NCI-H226 (cell line): ENCODE data around the gene MBNL2.

Experiments
- DNase-seq: peaks from one replicate; pipeline ENCODE4 v3.0.0-alpha.2; 2015

MBNL2 gene

DNA sequence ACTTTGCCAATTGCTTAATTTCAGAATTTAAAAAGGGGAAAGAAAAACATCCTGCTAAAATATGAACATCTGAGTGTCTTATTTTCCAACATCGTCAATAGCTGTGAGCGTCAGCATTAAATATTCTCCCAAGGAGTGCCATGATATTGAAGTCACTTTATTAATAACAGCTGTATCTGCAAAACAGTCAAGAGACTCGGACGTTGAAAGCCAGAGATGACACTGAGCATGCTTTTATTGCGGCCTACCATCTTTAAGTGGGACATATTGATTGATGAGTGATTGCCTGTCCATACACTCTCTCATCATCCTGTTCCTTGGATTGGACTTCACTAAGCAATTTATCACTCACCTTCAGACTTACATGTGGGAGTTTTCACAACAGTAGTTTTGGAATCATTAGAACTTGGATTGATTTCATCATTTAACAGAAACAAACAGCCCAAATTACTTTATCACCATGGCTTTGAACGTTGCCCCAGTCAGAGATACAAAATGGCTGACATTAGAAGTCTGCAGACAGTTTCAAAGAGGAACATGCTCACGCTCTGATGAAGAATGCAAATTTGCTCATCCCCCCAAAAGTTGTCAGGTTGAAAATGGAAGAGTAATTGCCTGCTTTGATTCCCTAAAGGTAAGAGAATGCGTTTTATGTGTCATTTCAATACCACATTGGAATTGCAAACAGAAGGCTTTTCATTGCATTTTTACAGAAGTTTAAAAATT lies 53.8 kb downstream of the MBNL2 start:
- no peak for DNase-seq

DNA sequence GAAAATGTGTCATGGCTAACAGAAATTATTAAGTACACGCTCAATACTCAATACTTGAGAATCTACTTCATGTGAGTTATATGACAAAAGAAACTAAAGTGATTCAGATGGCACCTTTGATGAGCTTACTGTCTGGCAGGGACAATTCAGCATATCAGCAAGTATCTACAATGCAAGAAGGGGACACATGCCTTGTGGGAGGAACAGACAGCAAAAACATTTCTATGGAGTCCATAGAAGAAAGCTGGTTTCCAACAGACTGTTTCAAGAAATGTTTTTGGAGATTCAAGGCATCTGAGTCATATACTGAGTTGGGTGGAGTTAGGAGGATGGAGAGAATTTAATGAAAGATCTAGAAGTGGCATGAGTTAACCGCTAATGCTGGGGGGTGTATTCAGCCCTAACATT lies 54.7 kb downstream of the MBNL2 start:
- DNase-seq, result peak; percentile 40

DNA sequence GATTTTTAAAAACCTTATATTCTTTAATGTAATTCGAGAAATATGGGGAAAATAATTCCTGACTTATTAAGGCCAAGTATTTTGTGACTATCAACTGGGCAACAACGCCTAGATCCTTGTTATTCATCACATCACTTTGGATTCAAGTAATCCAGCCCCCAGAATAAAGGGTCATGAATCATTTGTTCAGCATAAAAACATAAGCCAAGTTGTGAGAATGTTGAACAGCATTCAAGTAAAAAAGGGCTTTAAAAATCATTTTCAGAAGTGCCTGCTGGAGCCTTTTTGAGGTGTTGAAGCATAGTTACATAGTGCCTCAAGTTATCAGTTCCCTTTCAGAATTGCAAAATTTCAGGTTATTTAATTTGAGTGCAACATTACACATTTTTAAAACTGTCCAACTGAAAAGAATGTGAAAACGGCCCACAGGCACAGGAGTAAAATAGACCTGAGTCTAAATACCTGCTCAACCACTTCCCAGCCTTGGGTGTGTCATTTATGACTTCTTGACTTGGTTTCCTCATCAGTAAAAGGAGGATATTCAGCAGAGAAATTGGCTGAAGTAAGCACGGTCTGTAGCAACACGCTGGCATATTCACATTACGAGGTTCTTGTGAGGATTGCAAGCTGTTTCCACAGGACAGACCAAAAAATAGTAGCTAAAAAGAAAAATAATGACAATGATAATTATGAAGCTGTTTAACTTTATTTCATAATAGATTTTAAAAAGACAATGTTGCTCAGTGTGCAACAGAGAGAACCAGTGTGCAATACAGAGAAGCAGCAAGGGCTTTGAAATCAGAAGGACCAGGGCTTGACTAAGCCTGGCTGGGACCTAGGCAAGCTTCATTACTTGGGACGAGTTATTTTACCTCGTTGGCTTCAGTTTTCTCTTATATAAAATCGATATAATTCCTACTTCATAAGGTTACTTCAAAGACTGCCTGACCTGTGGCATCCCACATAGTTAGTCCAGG lies 56.6 kb downstream of the MBNL2 start:
- DNase-seq, result no peak

DNA sequence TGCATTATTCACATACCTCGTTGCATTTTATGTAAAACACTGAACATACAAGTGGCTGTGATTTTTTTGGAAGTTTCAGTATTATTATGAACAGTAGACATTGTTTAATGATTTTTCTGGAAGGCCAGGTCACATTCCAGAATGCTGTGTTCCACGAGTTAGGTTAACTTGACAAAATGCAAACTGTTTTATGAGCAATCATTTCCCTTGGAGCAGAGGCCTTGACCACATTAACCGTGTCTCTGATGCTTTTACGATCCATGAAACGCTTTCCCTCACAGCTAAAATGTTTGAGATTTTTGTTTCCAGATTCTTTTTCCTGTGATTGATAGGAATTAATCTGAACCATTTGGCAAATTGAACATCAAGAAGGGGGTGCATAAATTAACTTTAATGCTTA lies 57.8 kb downstream of the MBNL2 start:
- no peak for DNase-seq

DNA sequence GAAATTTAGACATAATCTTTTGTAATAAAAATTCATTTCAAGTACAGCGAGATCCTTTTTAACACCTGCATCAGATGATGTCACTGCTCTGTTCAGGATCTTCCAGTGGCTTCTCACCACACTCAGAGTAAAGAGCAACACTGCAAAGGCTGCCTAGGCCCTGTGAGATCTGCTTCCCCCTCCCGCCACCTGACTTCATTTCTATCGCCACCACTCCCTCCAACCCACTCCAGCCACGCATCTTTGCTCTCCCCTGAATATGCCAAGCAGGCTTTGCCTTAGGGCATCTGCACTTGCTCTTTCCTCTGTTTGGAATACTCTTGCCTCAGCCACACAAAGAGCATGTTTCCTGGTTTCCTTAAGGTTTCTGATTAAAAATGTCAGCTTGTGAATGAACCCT lies 58.3 kb downstream of the MBNL2 start:
- peak; percentile 20 for DNase-seq

DNA sequence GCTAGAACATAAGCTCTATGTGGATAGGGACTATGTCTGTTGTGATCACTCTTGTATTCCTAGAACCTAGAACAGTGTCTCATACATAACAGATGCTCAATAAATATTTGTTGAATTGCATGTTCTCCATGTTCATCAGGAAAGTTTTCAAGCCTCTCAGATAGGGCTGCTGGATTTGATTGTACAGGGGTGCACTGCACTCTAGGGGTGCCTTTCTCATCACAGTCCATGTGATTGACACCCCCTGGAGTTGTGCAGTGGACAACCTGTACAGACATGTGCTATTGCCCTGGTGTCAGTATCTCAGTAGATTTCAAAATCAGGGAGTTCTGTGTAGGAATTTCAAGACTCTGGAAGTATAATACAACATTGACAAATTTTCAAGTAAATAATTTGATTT lies 58.9 kb downstream of the MBNL2 start:
- no peak for DNase-seq

DNA sequence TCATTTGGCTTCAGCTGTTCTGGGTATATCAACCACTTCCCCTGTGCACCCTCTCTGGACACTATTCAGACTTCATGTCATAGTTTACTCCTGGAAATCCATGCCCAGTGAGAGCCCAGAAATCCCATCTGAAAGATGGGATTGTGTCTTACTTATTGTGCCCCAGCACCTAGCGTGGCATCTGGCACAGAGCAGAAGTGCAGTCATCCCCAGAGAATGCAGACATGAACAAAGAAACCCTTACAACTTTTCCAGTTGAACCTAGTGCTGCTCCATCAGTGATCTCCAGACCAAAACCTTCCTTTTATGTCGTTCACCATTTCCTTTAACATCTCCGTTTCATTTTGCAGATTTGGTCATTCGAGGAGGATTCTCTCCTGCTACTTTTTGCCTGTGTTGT lies 60.6 kb downstream of the MBNL2 start:
- no peak for DNase-seq

DNA sequence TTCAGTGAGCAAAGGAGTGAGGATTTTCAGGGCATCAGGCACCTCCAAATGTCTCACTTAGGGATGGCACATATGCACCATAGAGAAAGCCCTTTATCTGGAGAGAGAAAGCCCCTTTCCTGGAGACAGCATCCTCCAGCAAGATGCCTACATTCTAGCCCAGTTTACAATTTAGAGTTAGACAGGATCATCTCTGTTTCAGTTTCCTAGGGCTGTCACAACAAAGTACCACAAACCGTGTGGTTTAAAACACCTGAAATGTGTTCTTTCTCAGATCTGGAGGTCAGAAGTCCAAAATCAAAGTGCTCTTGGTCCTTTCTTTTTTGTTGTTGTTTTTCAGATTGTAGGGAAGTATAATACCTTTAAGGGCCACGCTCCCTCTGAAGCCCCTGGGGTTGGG lies 61.8 kb downstream of the MBNL2 start:
- DNase-seq, result no peak

DNA sequence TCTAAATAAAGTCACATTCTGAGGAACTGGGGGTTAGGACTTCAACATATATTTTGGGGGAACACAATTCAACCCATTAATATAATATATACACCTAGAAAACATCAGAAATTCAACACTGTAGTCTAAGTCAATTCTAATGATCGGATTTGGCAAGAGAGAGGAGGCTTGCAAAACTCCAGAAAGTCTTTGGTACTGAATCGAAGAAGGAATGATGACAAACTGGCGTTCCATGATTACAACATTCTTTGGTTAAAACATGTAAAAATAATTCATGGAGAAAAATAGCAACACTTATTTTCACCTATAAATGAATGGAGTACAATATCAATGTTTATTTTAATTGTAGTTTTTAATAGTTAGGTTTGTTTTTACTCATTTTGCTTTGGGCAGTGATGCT lies 62.4 kb downstream of the MBNL2 start:
- DNase-seq, result no peak

DNA sequence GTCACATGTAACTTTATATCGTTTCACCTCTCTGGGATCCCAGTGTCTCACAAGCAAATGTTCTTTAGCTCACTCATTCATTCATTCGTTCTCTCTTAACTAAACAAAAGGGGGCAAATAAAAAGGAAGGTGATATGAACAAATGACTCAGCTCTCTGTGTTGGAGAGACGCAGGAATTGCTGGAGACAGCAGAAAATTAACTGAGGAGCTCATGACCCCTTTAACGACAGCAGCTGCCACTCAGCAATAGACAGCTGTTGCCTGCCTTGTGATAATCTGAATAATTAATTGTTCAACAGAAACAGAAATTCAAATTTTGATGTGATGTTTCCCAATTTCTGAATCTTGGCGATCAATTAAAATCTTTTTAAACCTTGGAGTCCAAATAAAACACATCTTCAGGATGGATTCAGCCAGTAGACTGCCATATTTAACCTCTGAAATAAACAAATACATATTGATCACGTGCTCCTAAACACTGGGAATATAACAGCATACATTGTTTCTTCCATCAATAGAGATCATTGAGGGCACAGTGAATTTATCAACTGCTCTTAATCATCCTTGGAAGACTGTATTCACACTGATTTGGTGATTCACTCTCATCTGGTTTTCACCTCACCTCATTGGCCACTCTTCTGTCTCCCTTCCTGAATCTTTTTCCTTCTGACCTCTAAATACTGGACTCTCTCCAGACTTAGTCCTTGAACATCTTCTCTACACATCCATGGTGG lies 63.3 kb downstream of the MBNL2 start:
- no peak for DNase-seq

DNA sequence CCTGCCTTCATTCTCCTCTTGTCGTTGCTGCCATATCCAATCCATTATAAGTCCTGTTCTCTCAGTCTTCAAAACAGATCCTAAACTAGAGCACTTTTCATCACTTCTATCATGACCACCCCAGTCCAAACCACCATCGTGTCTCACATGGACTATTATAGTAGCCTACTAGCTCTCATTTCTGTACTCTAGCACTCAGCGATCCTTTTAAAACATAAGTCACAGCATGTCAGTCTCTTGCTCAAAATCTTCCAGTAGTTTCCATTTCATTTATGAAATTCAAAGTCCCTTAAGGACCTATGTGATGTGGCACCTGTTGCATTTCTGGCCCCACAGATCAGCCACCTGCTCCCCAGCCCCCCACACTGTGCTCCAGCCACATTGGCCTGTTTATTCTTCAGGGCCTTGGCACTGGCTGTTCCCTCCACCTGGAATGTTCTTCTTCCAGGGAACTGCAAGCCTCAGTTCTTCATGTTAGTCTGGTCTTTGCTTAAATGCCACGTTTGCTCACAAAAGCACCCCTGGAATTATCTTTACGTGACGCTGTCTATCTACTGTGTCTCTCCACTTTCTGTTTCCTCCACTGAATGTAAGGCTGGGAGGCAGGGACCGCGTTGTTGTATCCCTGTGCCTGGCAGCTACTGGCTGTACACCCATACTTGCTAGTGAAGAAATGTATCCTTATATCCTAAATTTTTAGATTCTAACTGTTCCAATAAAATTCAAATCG lies 64.3 kb downstream of the MBNL2 start:
- DNase-seq, result no peak

DNA sequence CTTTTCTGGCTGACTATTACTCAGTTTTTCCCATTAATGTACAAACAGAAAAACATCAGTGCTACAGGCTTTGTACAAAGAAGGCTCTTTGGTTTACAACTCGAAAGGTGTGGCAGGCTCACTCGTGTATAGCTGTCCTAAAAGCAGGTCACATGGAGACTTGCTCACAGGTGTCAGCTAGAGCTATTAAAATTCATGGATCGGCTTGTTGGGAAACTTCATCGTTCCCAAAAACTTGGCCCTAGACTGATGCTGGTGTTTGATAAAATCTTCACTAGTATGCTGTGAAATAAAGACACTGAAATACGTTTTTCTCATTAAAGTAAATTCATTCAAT lies 64.9 kb downstream of the MBNL2 start:
- no peak for DNase-seq

DNA sequence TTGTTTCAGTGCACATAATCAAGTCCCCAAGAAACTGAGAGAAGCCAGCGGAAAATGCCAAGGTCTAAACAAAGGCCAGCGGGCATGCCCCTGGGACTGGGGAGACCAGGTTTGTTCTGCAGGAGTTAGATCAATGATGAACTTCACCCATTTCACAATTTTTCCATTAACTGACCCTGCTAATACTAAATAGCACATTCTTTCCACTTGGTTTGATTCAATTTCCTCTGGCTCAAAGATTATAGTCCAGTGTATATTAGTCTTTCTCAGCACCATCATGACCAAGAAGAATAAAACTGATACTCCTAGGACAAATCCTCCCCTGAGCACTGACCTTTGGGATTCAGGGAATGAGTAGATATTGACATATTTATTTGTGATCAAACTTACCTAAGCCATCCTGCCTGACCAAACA lies 66.4 kb downstream of the MBNL2 start:
- DNase-seq, result no peak

DNA sequence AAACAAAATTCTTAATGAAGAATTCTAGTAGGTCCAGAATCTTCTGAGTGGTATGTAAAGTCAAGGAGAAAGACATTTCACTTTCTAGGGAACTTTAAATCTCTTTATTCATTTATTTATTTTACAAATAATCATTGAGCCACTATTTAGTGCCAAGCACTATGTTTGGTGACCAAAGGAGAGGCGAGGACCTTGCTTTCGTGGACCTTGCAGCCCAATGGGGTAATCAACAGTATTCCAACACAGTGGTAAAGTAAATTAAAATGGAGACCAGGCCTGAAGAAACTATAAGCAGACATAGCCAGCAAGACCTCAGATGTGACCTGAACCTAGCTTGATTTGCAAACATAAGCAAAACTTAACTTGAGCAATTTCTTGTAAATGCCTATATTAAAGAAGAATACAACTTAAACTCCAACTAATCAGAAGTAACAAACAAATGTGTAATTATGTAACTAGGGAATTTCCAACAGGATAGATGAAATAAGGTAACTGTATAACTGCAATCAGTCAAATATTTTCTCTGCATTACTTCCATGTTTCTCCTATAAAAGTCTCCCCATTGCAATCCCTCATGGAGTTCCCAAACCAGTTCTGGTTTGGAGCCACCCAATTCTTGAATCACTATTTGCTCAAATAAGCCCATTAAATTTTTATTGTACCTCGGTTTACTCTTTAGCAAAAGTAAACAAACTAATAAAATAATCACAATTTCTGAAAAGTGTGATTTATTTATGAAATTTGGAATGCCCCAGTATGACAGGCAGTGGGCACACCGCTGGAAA lies 67.6 kb downstream of the MBNL2 start:
- no peak for DNase-seq

DNA sequence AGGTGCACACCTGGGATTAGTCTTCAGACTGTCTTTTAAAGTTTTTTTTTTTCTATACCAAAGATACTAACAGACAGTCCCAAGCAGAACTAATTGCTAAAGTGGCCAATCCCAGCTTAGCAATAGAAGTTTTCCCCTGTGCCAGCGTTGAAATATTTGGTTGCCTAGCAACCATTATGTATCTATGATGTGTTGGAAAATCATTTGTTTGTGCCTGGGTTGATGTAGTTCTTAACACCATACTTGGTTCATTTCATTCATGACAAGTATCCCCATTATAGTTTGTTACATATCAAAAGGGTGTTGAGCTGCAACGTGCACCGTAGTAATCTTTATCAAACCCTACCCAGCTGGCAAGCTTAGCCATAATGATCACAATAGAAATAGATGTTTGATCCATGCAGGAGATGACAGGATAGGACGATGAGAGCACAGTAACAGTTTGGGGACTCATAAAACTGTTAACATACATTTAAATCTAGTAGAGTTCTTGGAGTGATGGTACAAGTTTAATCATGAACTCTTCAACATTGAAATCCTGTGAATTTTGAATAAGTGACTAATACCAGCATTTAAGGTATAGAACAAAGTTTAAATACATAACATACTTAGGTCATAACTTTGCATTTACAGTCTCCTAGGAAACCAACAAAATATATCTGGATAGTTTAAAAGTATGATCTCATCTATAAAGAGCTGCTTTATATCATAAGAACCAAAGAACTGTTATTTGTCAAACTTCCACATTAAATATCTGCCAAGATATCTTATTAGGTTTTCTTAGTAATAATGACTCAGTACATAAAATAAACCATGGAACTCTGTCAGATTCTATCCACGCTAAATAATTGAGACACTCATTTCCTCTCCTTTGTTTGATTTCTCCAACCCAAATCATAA lies 73.4 kb downstream of the MBNL2 start:
- DNase-seq, result peak; percentile 65

DNA sequence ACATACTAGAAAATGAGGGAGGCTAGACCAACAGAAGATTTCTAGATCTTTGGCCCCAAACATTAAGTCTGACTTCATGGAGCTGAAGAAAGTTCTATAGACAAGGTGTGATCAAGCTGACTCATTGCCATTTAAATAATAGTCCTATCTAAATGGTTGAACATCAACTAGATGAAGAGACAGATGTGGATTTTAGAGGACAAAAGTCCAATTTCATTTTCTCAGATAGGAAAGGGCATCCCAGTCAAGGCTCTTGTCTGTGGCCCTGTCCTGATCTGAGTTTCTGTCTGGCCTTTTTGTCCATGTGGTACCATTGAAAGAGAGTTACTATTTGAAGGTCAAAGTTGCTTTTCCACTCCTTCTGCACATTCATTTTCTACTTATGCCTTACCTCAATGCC lies 74.6 kb downstream of the MBNL2 start:
- no peak for DNase-seq

DNA sequence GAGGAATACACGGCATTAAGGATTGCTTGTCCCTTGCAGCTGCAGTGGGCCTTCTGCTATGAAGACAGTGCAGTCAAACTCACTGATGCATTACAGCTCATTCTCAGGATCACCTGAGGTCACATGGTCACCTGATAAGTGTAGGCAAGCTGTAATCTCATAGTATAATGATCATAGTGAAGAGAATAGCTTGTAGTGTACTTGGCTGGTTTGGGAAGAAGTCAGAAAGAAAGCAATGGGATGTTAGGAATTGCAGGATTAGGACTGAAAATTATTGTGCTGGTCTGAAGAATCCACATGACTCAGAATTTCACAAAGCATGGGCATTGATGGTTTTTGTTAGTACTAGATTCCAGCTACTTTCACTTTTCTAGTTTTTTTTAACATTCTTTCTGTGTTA lies 76.7 kb downstream of the MBNL2 start:
- DNase-seq, result no peak

DNA sequence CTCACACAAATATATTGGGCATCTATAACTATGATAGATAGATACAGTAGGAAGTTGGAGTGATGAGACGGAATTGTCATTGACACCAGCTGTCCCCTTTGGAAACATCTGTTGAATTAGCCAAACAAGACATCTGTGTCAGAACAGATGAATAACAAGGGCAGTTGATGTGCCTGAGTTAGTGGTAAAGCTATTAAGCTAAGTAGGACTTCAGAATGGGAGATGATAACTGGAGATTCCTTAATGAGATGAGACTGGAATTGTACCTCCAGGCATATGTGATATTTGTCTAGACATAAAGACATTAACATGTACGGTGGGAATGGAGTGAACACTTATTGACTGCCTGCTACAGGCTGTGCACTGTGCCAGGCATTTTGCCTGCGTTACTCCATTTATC lies 78.7 kb downstream of the MBNL2 start:
- DNase-seq, result no peak

DNA sequence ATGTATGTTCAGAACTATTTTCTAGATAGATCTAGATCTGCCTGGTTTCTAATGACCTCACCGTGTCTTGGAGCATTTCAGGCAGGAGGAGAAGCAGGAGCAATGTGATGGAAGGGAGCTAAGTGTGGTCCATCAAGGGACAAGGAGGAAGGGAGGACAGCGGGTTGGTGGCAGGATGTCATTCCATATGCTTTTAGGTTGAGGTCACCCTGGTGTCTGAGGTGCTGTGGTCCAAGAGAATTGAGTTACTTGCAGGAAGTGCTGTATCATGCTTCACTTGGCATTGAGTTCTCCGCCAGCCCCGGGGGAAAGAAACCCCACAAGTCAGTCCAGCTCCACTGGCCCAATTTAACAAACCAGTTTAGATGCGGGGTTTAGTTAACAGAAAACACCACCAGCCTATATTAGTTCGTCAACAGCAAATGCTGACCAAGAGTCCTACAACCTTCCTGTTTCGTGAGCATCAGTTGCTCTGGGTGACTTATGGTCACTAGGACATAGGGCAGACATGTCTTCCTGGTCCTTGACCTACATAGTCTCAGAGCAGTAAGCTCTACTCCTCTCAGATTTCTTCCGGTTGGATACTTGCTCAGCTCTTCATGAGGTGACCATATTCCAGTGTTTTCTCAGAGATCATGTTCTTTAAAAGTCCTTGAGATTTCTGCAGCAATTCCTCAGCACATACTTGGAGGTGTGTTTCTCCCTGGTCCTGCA lies 79.4 kb downstream of the MBNL2 start:
- no peak for DNase-seq

DNA sequence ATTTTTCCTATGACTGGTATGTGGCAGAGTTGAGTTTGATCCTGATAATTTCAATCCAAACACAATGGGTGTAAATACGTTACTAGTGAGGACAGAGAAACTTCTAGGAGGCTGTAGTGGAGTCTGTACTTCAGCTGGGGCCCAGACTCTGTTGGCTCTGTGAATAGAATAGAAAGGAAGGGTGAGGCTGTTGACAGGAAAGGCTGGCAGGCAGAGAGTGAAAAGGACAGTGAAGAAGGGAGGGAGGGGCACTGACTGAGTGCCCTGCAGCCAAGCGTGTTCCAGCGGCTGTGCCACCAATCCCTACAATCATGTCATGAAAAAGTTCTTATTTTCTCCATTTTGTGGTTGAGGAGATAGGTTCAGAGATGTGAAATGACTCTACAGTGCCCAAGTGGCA lies 80.5 kb downstream of the MBNL2 start:
- no peak for DNase-seq
